ENCODE results near the gene SDC3.

Gene SDC3

GRCh38 chr1:30850607-30851006 lies 58.0 kb downstream of the SDC3 start:
- H3K4me3 ChIP-seq (ENCODE audit: low read depth in 1 of 2, low read length in 2 of 2): no peak overlapping the region
- no peaks in the 10 kb centered on the region for H3K9me3 ChIP-seq (ENCODE audit: insufficient read depth, low read length, severe bottlenecking)
- no peaks in the 10 kb centered on the region for H3K36me3 ChIP-seq (ENCODE audit: insufficient read depth, low read length)
- H3K9ac ChIP-seq (ENCODE audit: low read depth, low read length): no peak overlapping the region
- ATAC-seq (ENCODE audit: insufficient read depth, low read depth) (no peak), DNase-seq (no peak)
- no peaks in the 10 kb centered on the region for H3K4me1 ChIP-seq (ENCODE audit: insufficient read depth, low read length)
- no peak overlapping the region for H3K4me2 ChIP-seq (ENCODE audit: insufficient read depth, low read length)
- no peak overlapping the region for H3K27ac ChIP-seq (ENCODE audit: low read length)
- no peak for TF ChIP-seq CTCF (IDR thresholded peaks at IDR 0.05; ENCODE audit: borderline replicate concordance, extremely low read depth, low read length, poor library complexity, severe bottlenecking)
- no peak for TF ChIP-seq EZH2 (IDR thresholded peaks at IDR 0.05; ENCODE audit: borderline replicate concordance, low read depth, low read length, severe bottlenecking)
- no peaks in the 10 kb centered on the region for H3K79me2 ChIP-seq (ENCODE audit: insufficient read depth, low read length)
- H4K20me1 ChIP-seq (ENCODE audit: insufficient read depth, low read length): no peaks in the 10 kb centered on the region
- peaks cover 18% of the 10 kb centered on the region for H3K27me3 ChIP-seq (ENCODE audit: insufficient read depth, low read length, poor library complexity)
- no peak overlapping the region for H2AFZ ChIP-seq (ENCODE audit: low read depth, low read length)

- Histone ChIP-seq H3K36me3 (ENCODE audit: insufficient read depth, low read length) (no peaks in the 10 kb centered on the region), H2AFZ (ENCODE audit: low read depth, low read length) (no peak overlapping the region), H3K4me3 (ENCODE audit: low read depth in 1 of 2, low read length in 2 of 2) (no peak overlapping the region), H3K4me1 (ENCODE audit: insufficient read depth, low read length) (no peaks in the 10 kb centered on the region), H3K4me2 (ENCODE audit: insufficient read depth, low read length) (no peak overlapping the region), H3K79me2 (ENCODE audit: insufficient read depth, low read length) (no peaks in the 10 kb centered on the region), H3K27ac (ENCODE audit: low read length) (no peak overlapping the region), H3K9me3 (ENCODE audit: insufficient read depth, low read length, severe bottlenecking) (no peaks in the 10 kb centered on the region), H3K27me3 (ENCODE audit: insufficient read depth, low read length, poor library complexity) (peaks cover 20% of the 10 kb centered on the region), H4K20me1 (ENCODE audit: insufficient read depth, low read length) (no peaks in the 10 kb centered on the region), H3K9ac (ENCODE audit: low read depth, low read length) (no peak overlapping the region)
- DNase-seq (no peak), ATAC-seq (ENCODE audit: insufficient read depth, low read depth) (no peak)
- no peak for TF ChIP-seq EZH2 (IDR thresholded peaks at IDR 0.05; ENCODE audit: borderline replicate concordance, low read depth, low read length, severe bottlenecking)
- TF ChIP-seq CTCF (IDR thresholded peaks at IDR 0.05; ENCODE audit: borderline replicate concordance, extremely low read depth, low read length, poor library complexity, severe bottlenecking): no peak
Measured at GRCh38 chr1:30848130-30848529, 60.4 kb downstream of the SDC3 start.

- ATAC-seq (ENCODE audit: insufficient read depth, low read depth) (no peak), DNase-seq (no peak)
- no peak overlapping the region for H3K4me3 ChIP-seq (ENCODE audit: low read depth in 1 of 2, low read length in 2 of 2)
- H3K27ac ChIP-seq (ENCODE audit: low read length): no peak overlapping the region
- peaks cover 20% of the 10 kb centered on the region for H3K27me3 ChIP-seq (ENCODE audit: insufficient read depth, low read length, poor library complexity)
- H2AFZ ChIP-seq (ENCODE audit: low read depth, low read length): no peak overlapping the region
- no peaks in the 10 kb centered on the region for H3K9me3 ChIP-seq (ENCODE audit: insufficient read depth, low read length, severe bottlenecking)
- no peak for TF ChIP-seq CTCF (IDR thresholded peaks at IDR 0.05; ENCODE audit: borderline replicate concordance, extremely low read depth, low read length, poor library complexity, severe bottlenecking)
- TF ChIP-seq EZH2 (IDR thresholded peaks at IDR 0.05; ENCODE audit: borderline replicate concordance, low read depth, low read length, severe bottlenecking): no peak
- H4K20me1 ChIP-seq (ENCODE audit: insufficient read depth, low read length): no peaks in the 10 kb centered on the region
- H3K4me1 ChIP-seq (ENCODE audit: insufficient read depth, low read length): no peaks in the 10 kb centered on the region
- no peaks in the 10 kb centered on the region for H3K36me3 ChIP-seq (ENCODE audit: insufficient read depth, low read length)
- H3K9ac ChIP-seq (ENCODE audit: low read depth, low read length): no peak overlapping the region
- no peak overlapping the region for H3K4me2 ChIP-seq (ENCODE audit: insufficient read depth, low read length)
- no peaks in the 10 kb centered on the region for H3K79me2 ChIP-seq (ENCODE audit: insufficient read depth, low read length)
Measured at GRCh38 chr1:30847358-30847972, 61.1 kb downstream of the SDC3 start.
